ENCODE measurements around the gene GREM1.

Gene GREM1

DNA sequence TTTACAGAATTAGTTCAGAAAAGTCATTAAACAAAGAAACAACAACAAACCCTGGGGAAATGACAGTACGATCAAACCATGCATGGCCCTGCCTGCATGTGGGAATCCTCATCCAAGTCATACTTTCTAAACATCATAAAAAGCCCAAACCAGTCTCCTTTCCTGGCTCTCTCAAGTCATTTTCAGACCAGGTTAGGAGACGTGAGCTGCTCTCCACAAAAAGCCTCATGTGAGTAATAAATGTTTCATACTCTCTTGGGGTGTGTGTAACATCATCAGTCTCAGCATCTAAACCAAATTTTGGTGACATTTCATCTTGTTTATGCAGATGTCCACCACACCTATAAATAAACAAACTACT is 18.9 kb downstream of the GREM1 start:
- no peak for TF ChIP-seq POLR2A (IDR thresholded peaks at IDR 0.05; ENCODE audit: low read depth, low read length)
- TF ChIP-seq TAF1 (IDR thresholded peaks at IDR 0.05; ENCODE audit: borderline replicate concordance, low read depth, low read length) = no peak
- no peak for TF ChIP-seq POLR2AphosphoS5 (IDR thresholded peaks at IDR 0.05; ENCODE audit: low read depth, low read length)
- DNase-seq (ENCODE audit: insufficient read length) (no peak), FAIRE-seq (no peak)

GRCh38 chr15:32737304-32737703 is 19.5 kb downstream of the GREM1 start:
- DNase-seq (ENCODE audit: insufficient read length) (no peak), FAIRE-seq (no peak)
- TF ChIP-seq POLR2A (IDR thresholded peaks at IDR 0.05; ENCODE audit: low read depth, low read length) (no peak), POLR2AphosphoS5 (IDR thresholded peaks at IDR 0.05; ENCODE audit: low read depth, low read length) (no peak), TAF1 (IDR thresholded peaks at IDR 0.05; ENCODE audit: borderline replicate concordance, low read depth, low read length) (no peak)

- no peak for FAIRE-seq
- TF ChIP-seq TAF1 (IDR thresholded peaks at IDR 0.05; ENCODE audit: borderline replicate concordance, low read depth, low read length) (no peak), POLR2A (IDR thresholded peaks at IDR 0.05; ENCODE audit: low read depth, low read length) (no peak), POLR2AphosphoS5 (IDR thresholded peaks at IDR 0.05; ENCODE audit: low read depth, low read length) (no peak)
- DNase-seq (ENCODE audit: insufficient read length) = no peak
Observed at GRCh38 chr15:32738666-32739065, 20.9 kb downstream of the GREM1 start.

- FAIRE-seq (no peak), DNase-seq (ENCODE audit: insufficient read length) (no peak)
- TF ChIP-seq POLR2A (IDR thresholded peaks at IDR 0.05; ENCODE audit: low read depth, low read length) (no peak), TAF1 (IDR thresholded peaks at IDR 0.05; ENCODE audit: borderline replicate concordance, low read depth, low read length) (no peak), POLR2AphosphoS5 (IDR thresholded peaks at IDR 0.05; ENCODE audit: low read depth, low read length) (no peak)
Observed at GRCh38 chr15:32739522-32740063, 21.8 kb downstream of the GREM1 start.

DNA sequence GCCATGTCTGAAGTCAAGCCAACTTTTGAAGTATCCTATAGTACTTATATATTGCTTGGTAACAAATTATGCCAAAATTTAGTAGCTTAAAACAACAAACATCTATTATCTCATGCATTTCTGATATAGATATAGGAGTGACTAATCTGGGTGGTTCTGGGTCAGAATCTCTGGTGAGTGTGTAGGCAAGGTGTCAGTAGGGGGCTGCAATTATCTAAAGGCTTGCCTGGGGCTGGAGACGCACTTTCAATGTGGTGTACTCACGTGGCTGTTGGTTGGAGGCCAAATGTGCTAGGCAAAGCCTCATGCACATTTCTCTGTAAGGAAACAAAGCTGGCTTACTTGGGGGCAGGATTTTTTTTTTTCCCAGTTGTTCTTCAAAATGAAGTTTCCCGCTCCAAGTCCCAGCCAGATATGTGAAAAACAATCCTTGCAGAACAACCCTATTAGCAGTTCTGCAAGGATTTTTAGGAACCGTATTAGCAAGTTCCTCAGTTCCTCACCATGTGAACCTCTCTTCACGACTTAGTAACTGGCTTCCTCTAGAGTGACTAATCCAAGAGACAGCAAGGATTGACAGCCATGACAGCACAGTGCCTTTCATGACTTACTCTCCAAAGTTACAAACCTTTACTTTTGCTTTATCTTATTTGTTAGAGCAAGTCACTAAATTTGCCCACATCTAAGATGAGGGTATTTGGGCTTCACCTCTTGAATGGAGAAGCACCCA is 25.8 kb downstream of the GREM1 start:
- no peak for TF ChIP-seq POLR2AphosphoS5 (IDR thresholded peaks at IDR 0.05; ENCODE audit: low read depth, low read length)
- no peak for TF ChIP-seq TAF1 (IDR thresholded peaks at IDR 0.05; ENCODE audit: borderline replicate concordance, low read depth, low read length)
- DNase-seq (ENCODE audit: insufficient read length) (no peak), FAIRE-seq (no peak)

GRCh38 chr15:32746116-32746857 is 28.5 kb downstream of the GREM1 start:
- TF ChIP-seq TAF1 (IDR thresholded peaks at IDR 0.05; ENCODE audit: borderline replicate concordance, low read depth, low read length) = no peak
- TF ChIP-seq POLR2A (IDR thresholded peaks at IDR 0.05; ENCODE audit: low read depth, low read length) = no peak
- no peak for TF ChIP-seq POLR2AphosphoS5 (IDR thresholded peaks at IDR 0.05; ENCODE audit: low read depth, low read length)
- DNase-seq (ENCODE audit: insufficient read length) (no peak), FAIRE-seq (no peak)

DNA sequence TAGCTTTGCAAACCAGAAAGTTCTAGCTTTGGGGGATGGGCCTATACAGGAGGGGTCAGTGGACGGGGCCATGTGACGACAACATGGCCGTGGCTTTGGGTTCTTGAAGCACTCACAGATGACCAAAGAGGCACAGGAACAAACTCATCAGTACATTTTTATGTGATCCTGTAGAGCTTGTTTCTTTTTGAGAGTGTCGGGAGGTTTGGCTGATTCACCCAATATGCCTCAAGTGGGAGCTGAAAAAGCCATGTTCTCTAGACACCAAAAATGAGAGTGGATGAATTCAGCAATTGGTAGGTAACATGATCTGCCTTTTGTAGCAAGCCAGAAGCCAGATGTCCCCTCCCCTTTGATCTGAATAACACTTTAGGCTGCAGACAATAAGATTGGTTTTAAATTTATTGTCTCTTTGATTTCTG is 30.1 kb downstream of the GREM1 start:
- DNase-seq (ENCODE audit: insufficient read length) (no peak), FAIRE-seq (no peak)
- TF ChIP-seq TAF1 (IDR thresholded peaks at IDR 0.05; ENCODE audit: borderline replicate concordance, low read depth, low read length) (no peak), POLR2AphosphoS5 (IDR thresholded peaks at IDR 0.05; ENCODE audit: low read depth, low read length) (no peak), POLR2A (IDR thresholded peaks at IDR 0.05; ENCODE audit: low read depth, low read length) (no peak)

GRCh38 chr15:32750979-32751378 is 33.2 kb downstream of the GREM1 start:
- TF ChIP-seq POLR2A (IDR thresholded peaks at IDR 0.05; ENCODE audit: low read depth, low read length) (no peak), TAF1 (IDR thresholded peaks at IDR 0.05; ENCODE audit: borderline replicate concordance, low read depth, low read length) (no peak), POLR2AphosphoS5 (IDR thresholded peaks at IDR 0.05; ENCODE audit: low read depth, low read length) (no peak)
- FAIRE-seq = no peak
- DNase-seq (ENCODE audit: insufficient read length) = no peak

DNA sequence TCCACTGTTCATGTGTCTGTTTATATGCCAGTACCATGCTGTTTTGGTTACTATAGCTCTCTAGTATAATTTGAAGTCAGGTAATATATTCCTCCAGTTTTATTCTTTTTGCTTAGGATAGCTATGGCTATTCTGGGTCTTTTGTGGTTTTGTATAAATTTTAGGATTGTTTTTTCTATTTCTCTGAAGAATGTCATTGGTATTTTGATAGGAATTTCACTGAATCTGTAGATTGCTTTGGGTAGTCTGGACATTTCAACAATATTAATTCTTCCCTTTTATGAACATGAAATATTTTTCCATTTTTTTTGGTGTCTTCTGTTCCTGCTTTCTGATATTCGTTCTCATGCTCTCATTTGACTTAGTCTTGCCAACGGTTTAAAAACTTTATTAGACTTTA is 39.6 kb downstream of the GREM1 start:
- DNase-seq (ENCODE audit: insufficient read length) (no peak), FAIRE-seq (no peak)
- no peak for TF ChIP-seq POLR2A (IDR thresholded peaks at IDR 0.05; ENCODE audit: low read depth, low read length)
- TF ChIP-seq TAF1 (IDR thresholded peaks at IDR 0.05; ENCODE audit: borderline replicate concordance, low read depth, low read length) = no peak
- no peak for TF ChIP-seq POLR2AphosphoS5 (IDR thresholded peaks at IDR 0.05; ENCODE audit: low read depth, low read length)

- TF ChIP-seq POLR2AphosphoS5 (IDR thresholded peaks at IDR 0.05; ENCODE audit: low read depth, low read length) (no peak), TAF1 (IDR thresholded peaks at IDR 0.05; ENCODE audit: borderline replicate concordance, low read depth, low read length) (no peak), POLR2A (IDR thresholded peaks at IDR 0.05; ENCODE audit: low read depth, low read length) (no peak)
- FAIRE-seq (no peak), DNase-seq (ENCODE audit: insufficient read length) (peak; percentile 7)
Observed at GRCh38 chr15:32763295-32763694, 45.5 kb downstream of the GREM1 start.

DNA sequence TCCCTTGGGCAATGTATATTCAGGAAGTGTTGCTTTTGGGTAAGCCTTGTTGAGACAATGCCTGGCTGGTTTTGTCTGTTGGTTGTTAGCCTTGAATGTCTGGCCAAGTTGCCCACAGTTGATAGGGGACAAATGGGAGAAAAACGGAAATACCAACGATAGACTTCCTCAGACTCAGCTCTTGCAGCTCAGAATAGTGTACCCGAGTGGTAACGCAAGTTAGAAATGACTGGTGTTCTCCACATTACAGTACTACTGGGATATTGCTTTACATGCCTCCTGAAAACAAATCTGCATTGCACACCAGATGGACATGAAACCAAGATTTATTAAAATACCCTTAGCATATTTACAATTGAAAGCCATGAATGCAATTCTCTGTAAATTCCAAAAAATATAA is 47.4 kb downstream of the GREM1 start:
- FAIRE-seq = no peak
- TF ChIP-seq TAF1 (IDR thresholded peaks at IDR 0.05; ENCODE audit: borderline replicate concordance, low read depth, low read length) (no peak), POLR2AphosphoS5 (IDR thresholded peaks at IDR 0.05; ENCODE audit: low read depth, low read length) (no peak)
- DNase-seq (ENCODE audit: insufficient read length) = no peak

- TF ChIP-seq TAF1 (IDR thresholded peaks at IDR 0.05; ENCODE audit: borderline replicate concordance, low read depth, low read length) = no peak
- no peak for TF ChIP-seq POLR2AphosphoS5 (IDR thresholded peaks at IDR 0.05; ENCODE audit: low read depth, low read length)
- TF ChIP-seq POLR2A (IDR thresholded peaks at IDR 0.05; ENCODE audit: low read depth, low read length) = no peak
- FAIRE-seq = peak; percentile 65
Observed at GRCh38 chr15:32766101-32766500, 48.3 kb downstream of the GREM1 start.

More at GRCh38 chr15:32766101-32766500, 48.3 kb downstream of the GREM1 start:
- DNase-seq (ENCODE audit: insufficient read length) = no peak
